ENCODE measurements around the gene TNNT3.

DNA sequence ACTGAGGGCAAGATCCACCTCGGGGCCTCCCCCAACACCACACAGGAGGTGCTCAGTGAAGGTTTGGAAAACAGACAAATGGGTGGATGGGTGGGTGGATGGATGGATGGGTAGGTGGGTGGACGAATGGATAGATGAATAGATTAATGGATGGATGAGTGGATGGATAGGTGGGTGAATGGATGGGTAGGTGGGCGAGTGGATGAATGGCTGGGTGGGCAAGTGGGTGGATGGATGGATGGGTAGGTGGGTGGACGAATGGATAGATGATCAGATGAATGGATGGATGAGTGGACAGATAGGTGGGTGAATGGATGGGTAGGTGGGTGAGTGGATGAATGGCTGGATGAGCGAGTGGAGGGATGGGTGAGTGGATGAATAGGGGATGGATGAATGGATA, 26.9 kb upstream of the TNNT3 start:
- TF ChIP-seq, protein P1, sequence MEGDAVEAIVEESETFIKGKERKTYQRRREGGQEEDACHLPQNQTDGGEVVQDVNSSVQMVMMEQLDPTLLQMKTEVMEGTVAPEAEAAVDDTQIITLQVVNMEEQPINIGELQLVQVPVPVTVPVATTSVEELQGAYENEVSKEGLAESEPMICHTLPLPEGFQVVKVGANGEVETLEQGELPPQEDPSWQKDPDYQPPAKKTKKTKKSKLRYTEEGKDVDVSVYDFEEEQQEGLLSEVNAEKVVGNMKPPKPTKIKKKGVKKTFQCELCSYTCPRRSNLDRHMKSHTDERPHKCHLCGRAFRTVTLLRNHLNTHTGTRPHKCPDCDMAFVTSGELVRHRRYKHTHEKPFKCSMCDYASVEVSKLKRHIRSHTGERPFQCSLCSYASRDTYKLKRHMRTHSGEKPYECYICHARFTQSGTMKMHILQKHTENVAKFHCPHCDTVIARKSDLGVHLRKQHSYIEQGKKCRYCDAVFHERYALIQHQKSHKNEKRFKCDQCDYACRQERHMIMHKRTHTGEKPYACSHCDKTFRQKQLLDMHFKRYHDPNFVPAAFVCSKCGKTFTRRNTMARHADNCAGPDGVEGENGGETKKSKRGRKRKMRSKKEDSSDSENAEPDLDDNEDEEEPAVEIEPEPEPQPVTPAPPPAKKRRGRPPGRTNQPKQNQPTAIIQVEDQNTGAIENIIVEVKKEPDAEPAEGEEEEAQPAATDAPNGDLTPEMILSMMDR (IDR thresholded peaks at IDR 0.05; ENCODE audit: borderline replicate concordance, extremely low read depth, low read length, poor library complexity, severe bottlenecking), result no peak
- no peak for TF ChIP-seq EZH2 (IDR thresholded peaks at IDR 0.05; ENCODE audit: borderline replicate concordance, low read depth, low read length, severe bottlenecking)

All from DND-41 (cell line).